HG03378 (cell line): ENCODE measurements around the gene GHR.
A peak's percentile ranks its signal among the peaks of the same experiment; 100 is the strongest.

ENCODE experiments used
- ATAC-seq: cut with Tn5 transposase; IDR thresholded peaks from one replicate; pipeline ENCODE4 v1.9.1; 2021; ENCODE audit warnings: mild to moderate bottlenecking, moderate library complexity; ENCODE audit not compliant: unreplicated experiment

GHR gene

GRCh38 chr5:42423285-42424165 lies at the start of gene GHR:
Gene GHR, plus strand, starts transcription at chr5:42423439. Its CDS starts 142,436 bp downstream, at chr5:42565875.
- peak; percentile 88 for ATAC-seq

- ATAC-seq, result no peak
Measured at GRCh38 chr5:42374679-42375273, 48.5 kb upstream of the GHR start.

- no peak for ATAC-seq
Measured at GRCh38 chr5:42377496-42377895, 45.7 kb upstream of the GHR start.

- no peak for ATAC-seq
Measured at GRCh38 chr5:42381973-42382372, 41.3 kb upstream of the GHR start.

GRCh38 chr5:42387563-42387962 lies 35.7 kb upstream of the GHR start:
- ATAC-seq, result no peak

- ATAC-seq, result no peak
Measured at GRCh38 chr5:42390115-42390514, 33.1 kb upstream of the GHR start.

GRCh38 chr5:42392917-42393316 lies 30.3 kb upstream of the GHR start:
- no peak for ATAC-seq

GRCh38 chr5:42396111-42396510 lies 27.1 kb upstream of the GHR start:
- ATAC-seq, result no peak

GRCh38 chr5:42397267-42397666 lies 26.0 kb upstream of the GHR start:
- ATAC-seq, result no peak

GRCh38 chr5:42399702-42400101 lies 23.5 kb upstream of the GHR start:
- ATAC-seq, result no peak

GRCh38 chr5:42400474-42400873 lies 22.8 kb upstream of the GHR start:
- no peak for ATAC-seq

GRCh38 chr5:42403236-42403635 lies 20.0 kb upstream of the GHR start:
- no peak for ATAC-seq

- no peak for ATAC-seq
Measured at GRCh38 chr5:42404366-42404765, 18.9 kb upstream of the GHR start.

GRCh38 chr5:42419294-42419693 lies 3.9 kb upstream of the GHR start:
- no peak for ATAC-seq

GRCh38 chr5:42422656-42423280 lies 471 bp upstream of the GHR start:
- no peak for ATAC-seq

GRCh38 chr5:42426016-42426415 lies 2.8 kb downstream of the GHR start:
- no peak for ATAC-seq

- ATAC-seq, result no peak
Measured at GRCh38 chr5:42429694-42430093, 6.5 kb downstream of the GHR start.

- ATAC-seq, result no peak
Measured at GRCh38 chr5:42434047-42434724, 10.9 kb downstream of the GHR start.

GRCh38 chr5:42436051-42436450 lies 12.8 kb downstream of the GHR start:
- no peak for ATAC-seq

- no peak for ATAC-seq
Measured at GRCh38 chr5:42454216-42454995, 31.2 kb downstream of the GHR start.

- ATAC-seq, result no peak
Measured at GRCh38 chr5:42461033-42461432, 37.8 kb downstream of the GHR start.
